Panc1 (cell line): ENCODE results near the gene RSAD2.

Experiments
- POLR2AphosphoS5 ChIP-seq: IDR thresholded peaks from 2 replicates; pipeline ENCODE4 v1.6.1; 2012; ENCODE audit warnings: mild to moderate bottlenecking, low read depth, low read length, moderate library complexity
- SIN3A ChIP-seq: IDR thresholded peaks from 2 replicates; pipeline ENCODE4 v1.6.1; 2012; ENCODE audit warnings: low read depth, mild to moderate bottlenecking, low read length, moderate library complexity, borderline replicate concordance; ENCODE audit not compliant: insufficient read depth
- TCF7L2 ChIP-seq: IDR thresholded peaks from 2 replicates; pipeline ENCODE4 v1.6.1; 2011; ENCODE audit warnings: mild to moderate bottlenecking, low read depth, low read length, inconsistent platforms
- TF ChIP-seq, protein P1 (sequence below): fragments of 450-650 bp; IDR thresholded peaks from 2 replicates; pipeline ENCODE4 v1.5.1; 2017; ENCODE audit warnings: mild to moderate bottlenecking
- TF ChIP-seq, protein P2 (sequence below), 2 experiments: IDR thresholded peaks; 2 replicates each; pipeline ENCODE4 v1.6.1; 2011 to 2012; ENCODE audit warnings: low read depth in 2 of 2, control low read depth in 1 of 2, low read length in 1 of 2, mild to moderate bottlenecking in 1 of 2, moderate library complexity in 1 of 2; ENCODE audit not compliant: insufficient read depth in 1 of 2

DNA sequence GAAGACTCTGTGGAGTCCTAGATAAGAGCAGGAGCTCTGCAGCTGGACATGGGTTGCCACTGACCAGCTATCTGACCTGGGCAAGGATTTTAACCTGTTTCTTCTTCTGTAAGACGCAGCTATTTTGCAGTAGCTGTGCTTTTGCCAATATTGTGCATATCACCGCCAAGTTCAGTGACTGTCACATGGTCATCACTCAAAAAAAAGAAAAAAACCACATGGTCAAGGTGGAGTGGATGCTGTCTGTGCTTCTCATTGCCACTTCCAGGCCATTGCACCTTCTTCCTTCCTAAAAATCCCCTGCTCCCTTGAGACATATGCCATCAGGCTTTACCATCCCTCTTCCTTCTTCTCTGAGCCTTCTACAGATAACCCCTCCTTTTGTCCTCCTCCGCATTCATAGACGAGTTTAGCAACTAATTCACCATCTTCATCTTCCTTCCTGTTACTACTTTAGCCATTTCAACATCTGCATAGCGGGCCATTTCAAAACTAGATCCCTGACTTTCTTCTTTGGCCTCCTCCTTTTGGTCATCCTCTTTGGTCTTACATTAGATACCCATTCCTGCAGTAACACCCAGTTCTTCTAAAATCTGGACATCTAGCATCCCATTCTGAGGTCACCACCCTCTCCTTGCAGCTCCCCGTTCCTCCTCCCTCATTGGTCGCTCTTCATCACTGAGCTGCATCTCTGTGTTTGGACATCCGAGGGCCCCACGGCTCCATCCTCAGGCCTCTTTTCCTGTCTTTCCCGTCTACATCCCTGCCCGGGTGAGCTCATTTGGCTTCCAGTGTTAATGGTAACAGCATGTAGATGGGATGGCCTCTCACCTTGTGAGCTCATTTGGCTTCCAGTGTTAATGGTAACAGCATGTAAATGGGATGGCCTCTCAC lies 57.4 kb downstream of the RSAD2 start:
- TF ChIP-seq, protein P1, sequence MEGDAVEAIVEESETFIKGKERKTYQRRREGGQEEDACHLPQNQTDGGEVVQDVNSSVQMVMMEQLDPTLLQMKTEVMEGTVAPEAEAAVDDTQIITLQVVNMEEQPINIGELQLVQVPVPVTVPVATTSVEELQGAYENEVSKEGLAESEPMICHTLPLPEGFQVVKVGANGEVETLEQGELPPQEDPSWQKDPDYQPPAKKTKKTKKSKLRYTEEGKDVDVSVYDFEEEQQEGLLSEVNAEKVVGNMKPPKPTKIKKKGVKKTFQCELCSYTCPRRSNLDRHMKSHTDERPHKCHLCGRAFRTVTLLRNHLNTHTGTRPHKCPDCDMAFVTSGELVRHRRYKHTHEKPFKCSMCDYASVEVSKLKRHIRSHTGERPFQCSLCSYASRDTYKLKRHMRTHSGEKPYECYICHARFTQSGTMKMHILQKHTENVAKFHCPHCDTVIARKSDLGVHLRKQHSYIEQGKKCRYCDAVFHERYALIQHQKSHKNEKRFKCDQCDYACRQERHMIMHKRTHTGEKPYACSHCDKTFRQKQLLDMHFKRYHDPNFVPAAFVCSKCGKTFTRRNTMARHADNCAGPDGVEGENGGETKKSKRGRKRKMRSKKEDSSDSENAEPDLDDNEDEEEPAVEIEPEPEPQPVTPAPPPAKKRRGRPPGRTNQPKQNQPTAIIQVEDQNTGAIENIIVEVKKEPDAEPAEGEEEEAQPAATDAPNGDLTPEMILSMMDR, result no peak
- TF ChIP-seq, protein P2, sequence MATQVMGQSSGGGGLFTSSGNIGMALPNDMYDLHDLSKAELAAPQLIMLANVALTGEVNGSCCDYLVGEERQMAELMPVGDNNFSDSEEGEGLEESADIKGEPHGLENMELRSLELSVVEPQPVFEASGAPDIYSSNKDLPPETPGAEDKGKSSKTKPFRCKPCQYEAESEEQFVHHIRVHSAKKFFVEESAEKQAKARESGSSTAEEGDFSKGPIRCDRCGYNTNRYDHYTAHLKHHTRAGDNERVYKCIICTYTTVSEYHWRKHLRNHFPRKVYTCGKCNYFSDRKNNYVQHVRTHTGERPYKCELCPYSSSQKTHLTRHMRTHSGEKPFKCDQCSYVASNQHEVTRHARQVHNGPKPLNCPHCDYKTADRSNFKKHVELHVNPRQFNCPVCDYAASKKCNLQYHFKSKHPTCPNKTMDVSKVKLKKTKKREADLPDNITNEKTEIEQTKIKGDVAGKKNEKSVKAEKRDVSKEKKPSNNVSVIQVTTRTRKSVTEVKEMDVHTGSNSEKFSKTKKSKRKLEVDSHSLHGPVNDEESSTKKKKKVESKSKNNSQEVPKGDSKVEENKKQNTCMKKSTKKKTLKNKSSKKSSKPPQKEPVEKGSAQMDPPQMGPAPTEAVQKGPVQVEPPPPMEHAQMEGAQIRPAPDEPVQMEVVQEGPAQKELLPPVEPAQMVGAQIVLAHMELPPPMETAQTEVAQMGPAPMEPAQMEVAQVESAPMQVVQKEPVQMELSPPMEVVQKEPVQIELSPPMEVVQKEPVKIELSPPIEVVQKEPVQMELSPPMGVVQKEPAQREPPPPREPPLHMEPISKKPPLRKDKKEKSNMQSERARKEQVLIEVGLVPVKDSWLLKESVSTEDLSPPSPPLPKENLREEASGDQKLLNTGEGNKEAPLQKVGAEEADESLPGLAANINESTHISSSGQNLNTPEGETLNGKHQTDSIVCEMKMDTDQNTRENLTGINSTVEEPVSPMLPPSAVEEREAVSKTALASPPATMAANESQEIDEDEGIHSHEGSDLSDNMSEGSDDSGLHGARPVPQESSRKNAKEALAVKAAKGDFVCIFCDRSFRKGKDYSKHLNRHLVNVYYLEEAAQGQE (IDR thresholded peaks at IDR 0.05; ENCODE audit: insufficient read depth in 1 of 2, low read depth in 2 of 2, low read length in 1 of 2), result no peak
- TF ChIP-seq POLR2AphosphoS5 (no peak), TCF7L2 (no peak), SIN3A (no peak)
